ENCODE results near the gene PFN2.

The PFN2 gene

GRCh38 chr3:149992416-149993058 is 21.8 kb upstream of the PFN2 start:
- Histone ChIP-seq H3K27me3 (ENCODE audit: low read length) (no peaks in the 10 kb centered on the region), H3F3A (ENCODE audit: insufficient read depth) (no peaks in the 10 kb centered on the region), H4K20me1 (ENCODE audit: low read depth, low read length) (no peaks in the 10 kb centered on the region), H3K36me3 (ENCODE audit: low read length) (no peaks in the 10 kb centered on the region), H3K9me3 (ENCODE audit: insufficient read depth, low read length) (peaks cover 8% of the 10 kb centered on the region; the same call in 1 of the 2 replicates), H3K27ac (ENCODE audit: low read depth, low read length) (no peak overlapping the region), H3K4me3 (ENCODE audit: insufficient read depth, low read length, poor library complexity, severe bottlenecking) (no peak overlapping the region), H3K4me2 (ENCODE audit: low read depth, low read length, poor library complexity, severe bottlenecking) (no peak overlapping the region), H3K9me2 (replicated peaks; ENCODE audit: insufficient read depth, low read length) (no peaks in the 10 kb centered on the region), H3K79me2 (ENCODE audit: insufficient read depth, low read length) (no peaks in the 10 kb centered on the region), H2AFZ (ENCODE audit: low read depth, low read length, severe bottlenecking) (no peak overlapping the region), H3K9ac (ENCODE audit: low read length) (no peak overlapping the region)
- TF ChIP-seq CTCF (IDR thresholded peaks at IDR 0.05; ENCODE audit: insufficient read depth, low read length, poor library complexity, severe bottlenecking) (no peak), EZH2phosphoT487 (conservative IDR thresholded peaks at IDR 0.05; ENCODE audit: low read length) (no peak)

- H3K79me2 ChIP-seq (ENCODE audit: insufficient read depth, low read length) = no peaks in the 10 kb centered on the region
- H2AFZ ChIP-seq (ENCODE audit: low read depth, low read length, severe bottlenecking) = no peak overlapping the region
- H3F3A ChIP-seq (ENCODE audit: insufficient read depth) = no peaks in the 10 kb centered on the region
- no peak overlapping the region for H3K27ac ChIP-seq (ENCODE audit: low read depth, low read length)
- no peak overlapping the region for H3K9ac ChIP-seq (ENCODE audit: low read length)
- no peak overlapping the region for H3K4me2 ChIP-seq (ENCODE audit: low read depth, low read length, poor library complexity, severe bottlenecking)
- peaks cover 8% of the 10 kb centered on the region; the same call in 1 of the 2 replicates for H3K9me3 ChIP-seq (ENCODE audit: insufficient read depth, low read length)
- H4K20me1 ChIP-seq (ENCODE audit: low read depth, low read length) = no peaks in the 10 kb centered on the region
- no peaks in the 10 kb centered on the region for H3K36me3 ChIP-seq (ENCODE audit: low read length)
- H3K27me3 ChIP-seq (ENCODE audit: low read length) = no peaks in the 10 kb centered on the region
- H3K4me3 ChIP-seq (ENCODE audit: insufficient read depth, low read length, poor library complexity, severe bottlenecking) = no peak overlapping the region
- no peaks in the 10 kb centered on the region for H3K9me2 ChIP-seq (replicated peaks; ENCODE audit: insufficient read depth, low read length)
- no peak for TF ChIP-seq EZH2phosphoT487 (conservative IDR thresholded peaks at IDR 0.05; ENCODE audit: low read length)
- no peak for TF ChIP-seq CTCF (IDR thresholded peaks at IDR 0.05; ENCODE audit: insufficient read depth, low read length, poor library complexity, severe bottlenecking)
These were observed 19.8 kb upstream of the PFN2 start for GRCh38 chr3:149990423-149990948.

GRCh38 chr3:149989307-149989706 is 18.6 kb upstream of the PFN2 start:
- TF ChIP-seq CTCF (IDR thresholded peaks at IDR 0.05; ENCODE audit: insufficient read depth, low read length, poor library complexity, severe bottlenecking) = no peak
- TF ChIP-seq EZH2phosphoT487 (conservative IDR thresholded peaks at IDR 0.05; ENCODE audit: low read length) = no peak
- Histone ChIP-seq H3K9me3 (ENCODE audit: insufficient read depth, low read length) (no peaks in the 10 kb centered on the region; the same call in 1 of the 2 replicates), H3K4me3 (ENCODE audit: insufficient read depth, low read length, poor library complexity, severe bottlenecking) (no peak overlapping the region), H3K4me2 (ENCODE audit: low read depth, low read length, poor library complexity, severe bottlenecking) (no peak overlapping the region), H4K20me1 (ENCODE audit: low read depth, low read length) (no peaks in the 10 kb centered on the region), H3F3A (ENCODE audit: insufficient read depth) (no peaks in the 10 kb centered on the region), H3K27ac (ENCODE audit: low read depth, low read length) (no peak overlapping the region), H3K9ac (ENCODE audit: low read length) (no peak overlapping the region), H3K27me3 (ENCODE audit: low read length) (no peaks in the 10 kb centered on the region), H3K9me2 (replicated peaks; ENCODE audit: insufficient read depth, low read length) (no peaks in the 10 kb centered on the region), H3K79me2 (ENCODE audit: insufficient read depth, low read length) (no peaks in the 10 kb centered on the region), H3K36me3 (ENCODE audit: low read length) (no peaks in the 10 kb centered on the region), H2AFZ (ENCODE audit: low read depth, low read length, severe bottlenecking) (no peak overlapping the region)

Data from SU-DHL-6 (cell line).